Natural killer cell treated with Interleukin-12 subunit alpha and Interleukin-12 subunit beta and Interleukin-15 and Interleukin-18, amount 100 ng/mL, for 72 hours (primary cell): ENCODE measurements around the gene GLOD4. TPM values are rescaled to one million over a fixed set of nuclear protein-coding genes. Genes with fewer than 3 reads are reported as not detected.
A peak's percentile ranks its signal among the peaks of the same experiment; 100 is the strongest.
"Not testable (repeated sequence)": the region's sequence is repeated elsewhere in the genome, so short reads cannot be mapped to it uniquely, and the experiment has no call there.

ENCODE experiments used
- ATAC-seq, 2 donors: fragments of 150-1000 bp; cut with Tn5 transposase in 1 of 2; sonication (Bioruptor Pico), chemical (Tn5 transposase) in 1 of 2; 2 replicates each; pipeline ENCODE4 v1.10.0; 2021
- DNase-seq: peaks from one replicate; pipeline ENCODE4 v3.0.0; 2022; ENCODE audit warnings: low spot score
- H3K27ac Mint-ChIP-seq, 2 donors: 1 replicate in 1 of 2; 2 replicates in 1 of 2; pipeline ENCODE4 v1.8.0; 2022; ENCODE audit warnings: mixed read lengths in 2 of 2, mild to moderate bottlenecking in 1 of 2, moderate library complexity in 1 of 2
- H3K27me3 Mint-ChIP-seq, 2 donors: 1 replicate in 1 of 2; 2 replicates in 1 of 2; pipeline ENCODE4 v1.8.0; 2022; ENCODE audit warnings: mixed read lengths in 2 of 2
- H3K36me3 Mint-ChIP-seq: one replicate; pipeline ENCODE4 v1.8.0; 2022; ENCODE audit warnings: mixed read lengths
- H3K4me1 Mint-ChIP-seq, 2 donors: 1 replicate in 1 of 2; 2 replicates in 1 of 2; pipeline ENCODE4 v1.8.0; 2022; ENCODE audit warnings: low read depth in 2 of 2, mixed read lengths in 2 of 2, mild to moderate bottlenecking in 1 of 2
- H3K4me3 Mint-ChIP-seq: one replicate; pipeline ENCODE4 v1.8.0; 2022; ENCODE audit warnings: mixed read lengths
- H3K9me3 Mint-ChIP-seq: 2 replicates; pipeline ENCODE4 v1.8.0; 2022; ENCODE audit warnings: mixed read lengths
- total RNA-seq, 2 donors: library from RNA; stranded (reverse); gene quantifications; one replicate each; pipeline ENCODE4 v1.2.3, GENCODE V29; 2022

The GLOD4 gene
- total RNA-seq, 2 donors from 2014 or later = 52.9 to 62.5 TPM

GRCh38 chr17:774313-774584, 7.8 kb downstream of the GLOD4 start:
- Mint-ChIP-seq H3K4me3 (peak overlapping the region; percentile 79), H3K27ac (peak overlapping the region; percentile 79 to 91)

GRCh38 chr17:773467-774312, 8.4 kb downstream of the GLOD4 start:
- ATAC-seq (peak; percentile 48 to 74), DNase-seq (no peak)
- H3K4me1 Mint-ChIP-seq = peaks cover 15 to 26% of the 10 kb centered on the region in 2 donors
- H3K9me3 Mint-ChIP-seq = no peaks in the 10 kb centered on the region
- H3K36me3 Mint-ChIP-seq = peaks cover 37% of the 10 kb centered on the region
- peak overlapping the region; percentile 79 to 91 for H3K27ac Mint-ChIP-seq
- peak overlapping the region; percentile 79 for H3K4me3 Mint-ChIP-seq
- H3K27me3 Mint-ChIP-seq = no peaks in the 10 kb centered on the region

More at GRCh38 chr17:774313-774584, 7.8 kb downstream of the GLOD4 start:
- DNase-seq (no peak), ATAC-seq (no peak)
- no peaks in the 10 kb centered on the region for H3K27me3 Mint-ChIP-seq
- H3K4me1 Mint-ChIP-seq = peaks cover 15 to 26% of the 10 kb centered on the region in 2 donors
- H3K9me3 Mint-ChIP-seq = no peaks in the 10 kb centered on the region
- H3K36me3 Mint-ChIP-seq = peaks cover 37% of the 10 kb centered on the region

- peaks cover 41% of the 10 kb centered on the region for H3K36me3 Mint-ChIP-seq
- ATAC-seq (no peak), DNase-seq (no peak)
- H3K4me3 Mint-ChIP-seq = no peak overlapping the region
- no peaks in the 10 kb centered on the region for H3K9me3 Mint-ChIP-seq
- no peaks in the 10 kb centered on the region for H3K27me3 Mint-ChIP-seq
- H3K4me1 Mint-ChIP-seq = peaks cover 15 to 23% of the 10 kb centered on the region in 2 donors
- H3K27ac Mint-ChIP-seq = peak overlapping the region; percentile 79 to 91
Observed at GRCh38 chr17:773016-773415, 9.1 kb downstream of the GLOD4 start.

- H3K4me3 Mint-ChIP-seq = no peak overlapping the region
- H3K27me3 Mint-ChIP-seq = no peaks in the 10 kb centered on the region
- no peak for DNase-seq
- H3K9me3 Mint-ChIP-seq = no peaks in the 10 kb centered on the region
- H3K36me3 Mint-ChIP-seq = peaks cover 33% of the 10 kb centered on the region
- H3K27ac Mint-ChIP-seq = peak overlapping the region in 1 of 2 donors; percentile 9
- ATAC-seq = no peak
- H3K4me1 Mint-ChIP-seq = peaks cover under 1 to 4% of the 10 kb centered on the region in 2 donors
Observed at GRCh38 chr17:767076-767475, 15.0 kb downstream of the GLOD4 start.

- Mint-ChIP-seq H3K4me1 (no peaks in the 10 kb centered on the region), H3K36me3 (peaks cover 11% of the 10 kb centered on the region), H3K27me3 (no peaks in the 10 kb centered on the region), H3K27ac (no peak overlapping the region), H3K9me3 (no peaks in the 10 kb centered on the region), H3K4me3 (no peak overlapping the region)
- ATAC-seq (no peak), DNase-seq (no peak)
Observed at GRCh38 chr17:760371-760770, 21.7 kb downstream of the GLOD4 start.

- H3K36me3 Mint-ChIP-seq = peaks cover 7% of the 10 kb centered on the region
- DNase-seq (no peak), ATAC-seq (no peak)
- H3K4me3 Mint-ChIP-seq = no peak overlapping the region
- no peaks in the 10 kb centered on the region for H3K27me3 Mint-ChIP-seq
- H3K27ac Mint-ChIP-seq = no peak overlapping the region
- no peaks in the 10 kb centered on the region for H3K9me3 Mint-ChIP-seq
- H3K4me1 Mint-ChIP-seq = peaks cover 0 to 3% of the 10 kb centered on the region in 2 donors
Observed at GRCh38 chr17:759964-760363, 22.1 kb downstream of the GLOD4 start.

GRCh38 chr17:756010-756567, 26.0 kb downstream of the GLOD4 start:
- peaks cover 12 to 18% of the 10 kb centered on the region in 2 donors for H3K4me1 Mint-ChIP-seq
- H3K27ac Mint-ChIP-seq = peak overlapping the region in 1 of 2 donors; percentile 27
- not testable (repeated sequence) for H3K4me3 Mint-ChIP-seq, H3K36me3 Mint-ChIP-seq, DNase-seq, H3K9me3 Mint-ChIP-seq, H3K27me3 Mint-ChIP-seq, ATAC-seq

- DNase-seq, H3K9me3 Mint-ChIP-seq, ATAC-seq, H3K4me3 Mint-ChIP-seq, H3K36me3 Mint-ChIP-seq, H3K27me3 Mint-ChIP-seq: not testable (repeated sequence)
- H3K4me1 Mint-ChIP-seq = peaks cover 18 to 23% of the 10 kb centered on the region in 2 donors
- H3K27ac Mint-ChIP-seq = peak overlapping the region in 1 of 2 donors; percentile 27
Observed at GRCh38 chr17:755319-755961, 26.6 kb downstream of the GLOD4 start.

- peaks cover 4% of the 10 kb centered on the region for H3K9me3 Mint-ChIP-seq
Observed at GRCh38 chr17:753418-753817, 28.7 kb downstream of the GLOD4 start.

GRCh38 chr17:752620-753219, 29.4 kb downstream of the GLOD4 start:
- peaks cover 14% of the 10 kb centered on the region for H3K36me3 Mint-ChIP-seq
- H3K4me1 Mint-ChIP-seq = peaks cover 38 to 42% of the 10 kb centered on the region in 2 donors
- DNase-seq (no peak), ATAC-seq (no peak)
- H3K27ac Mint-ChIP-seq = peak overlapping the region; percentile 83 to 87
- H3K9me3 Mint-ChIP-seq = peaks cover 4% of the 10 kb centered on the region
- peak overlapping the region; percentile 96 for H3K4me3 Mint-ChIP-seq
- H3K27me3 Mint-ChIP-seq = no peaks in the 10 kb centered on the region

More at GRCh38 chr17:753418-753817, 28.7 kb downstream of the GLOD4 start:
- Mint-ChIP-seq H3K27ac (no peak overlapping the region), H3K36me3 (peaks cover 7% of the 10 kb centered on the region), H3K4me1 (peaks cover 31 to 35% of the 10 kb centered on the region in 2 donors), H3K4me3 (peak overlapping the region; percentile 34), H3K27me3 (no peaks in the 10 kb centered on the region)
- ATAC-seq (no peak), DNase-seq (no peak)

- H3K27ac Mint-ChIP-seq = peak within 1 kb of the TSS; percentile 83 to 87
- ATAC-seq (peak; percentile 93 to 94), DNase-seq (peak; percentile 95)
- peak within 1 kb of the TSS; percentile 96 for H3K4me3 Mint-ChIP-seq
- H3K9me3 Mint-ChIP-seq = peaks cover 4% of the 10 kb centered on the region
- peaks cover 39 to 42% of the 10 kb centered on the region in 2 donors for H3K4me1 Mint-ChIP-seq
- peaks cover 14% of the 10 kb centered on the region for H3K36me3 Mint-ChIP-seq
- no peaks in the 10 kb centered on the region for H3K27me3 Mint-ChIP-seq
Observed at GRCh38 chr17:752002-752619, 30.0 kb downstream of the GLOD4 start, which contains the start of gene GEMIN4. TSS of gene GEMIN4 (minus strand) at chr17:752264. CDS start at chr17:752142, 122 bp downstream.

GRCh38 chr17:751269-752001, 30.6 kb downstream of the GLOD4 start:
- Mint-ChIP-seq H3K4me1 (peaks cover 39 to 42% of the 10 kb centered on the region in 2 donors), H3K36me3 (peaks cover 14% of the 10 kb centered on the region), H3K9me3 (peaks cover 4% of the 10 kb centered on the region)

More at GRCh38 chr17:751269-752001, 30.6 kb downstream of the GLOD4 start:
- peak overlapping the region; percentile 96 for H3K4me3 Mint-ChIP-seq
- ATAC-seq (peak; percentile 68 to 71), DNase-seq (peak; percentile 76)
- H3K27ac Mint-ChIP-seq = peak overlapping the region; percentile 83 to 87
- H3K27me3 Mint-ChIP-seq = no peaks in the 10 kb centered on the region
